ENCODE measurements around the gene PLEKHO2. TPM values are rescaled to one million over a fixed set of nuclear protein-coding genes. Genes with fewer than 3 reads are reported as not detected.

Gene PLEKHO2
- total and polyA plus RNA-seq, 2 of the 13 experiments (the other 11 are each of a cell fraction or from before 2014, with no cell fraction given) = 3.8 to 4.8 TPM

DNA sequence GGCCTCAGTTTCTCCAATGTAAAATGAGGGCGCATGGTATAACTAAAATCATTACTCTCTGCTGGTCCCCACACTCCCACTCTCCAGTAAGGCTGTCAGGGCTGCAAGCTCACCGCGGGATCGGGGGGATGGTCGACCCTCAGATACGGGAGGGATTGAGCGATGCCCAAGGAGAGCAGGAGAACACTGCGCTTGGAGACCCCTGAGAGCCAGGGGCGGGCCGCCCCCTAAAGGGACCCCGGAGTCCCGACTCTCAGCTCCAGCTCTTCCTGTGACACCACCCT lies 713 bp upstream of the PLEKHO2 start (continued):
- TF ChIP-seq ZNF331 (CRISPR knock-in tag; IDR thresholded peaks at IDR 0.05) = no peak
- TF ChIP-seq, protein P1, sequence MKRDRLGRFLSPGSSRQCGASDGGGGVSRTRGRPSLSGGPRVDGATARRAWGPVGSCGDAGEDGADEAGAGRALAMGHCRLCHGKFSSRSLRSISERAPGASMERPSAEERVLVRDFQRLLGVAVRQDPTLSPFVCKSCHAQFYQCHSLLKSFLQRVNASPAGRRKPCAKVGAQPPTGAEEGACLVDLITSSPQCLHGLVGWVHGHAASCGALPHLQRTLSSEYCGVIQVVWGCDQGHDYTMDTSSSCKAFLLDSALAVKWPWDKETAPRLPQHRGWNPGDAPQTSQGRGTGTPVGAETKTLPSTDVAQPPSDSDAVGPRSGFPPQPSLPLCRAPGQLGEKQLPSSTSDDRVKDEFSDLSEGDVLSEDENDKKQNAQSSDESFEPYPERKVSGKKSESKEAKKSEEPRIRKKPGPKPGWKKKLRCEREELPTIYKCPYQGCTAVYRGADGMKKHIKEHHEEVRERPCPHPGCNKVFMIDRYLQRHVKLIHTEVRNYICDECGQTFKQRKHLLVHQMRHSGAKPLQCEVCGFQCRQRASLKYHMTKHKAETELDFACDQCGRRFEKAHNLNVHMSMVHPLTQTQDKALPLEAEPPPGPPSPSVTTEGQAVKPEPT (CRISPR knock-in tag; IDR thresholded peaks at IDR 0.05; ENCODE audit: low read depth) = no peak
- TF ChIP-seq RNF2 (conservative IDR thresholded peaks at IDR 0.05; ENCODE audit: low read depth) = no peak
- TF ChIP-seq, protein P2, sequence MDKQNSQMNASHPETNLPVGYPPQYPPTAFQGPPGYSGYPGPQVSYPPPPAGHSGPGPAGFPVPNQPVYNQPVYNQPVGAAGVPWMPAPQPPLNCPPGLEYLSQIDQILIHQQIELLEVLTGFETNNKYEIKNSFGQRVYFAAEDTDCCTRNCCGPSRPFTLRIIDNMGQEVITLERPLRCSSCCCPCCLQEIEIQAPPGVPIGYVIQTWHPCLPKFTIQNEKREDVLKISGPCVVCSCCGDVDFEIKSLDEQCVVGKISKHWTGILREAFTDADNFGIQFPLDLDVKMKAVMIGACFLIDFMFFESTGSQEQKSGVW (CRISPR knock-in tag; IDR thresholded peaks at IDR 0.05; ENCODE audit: borderline replicate concordance) = no peak
- no peak for TF ChIP-seq ZNF709 (CRISPR knock-in tag; IDR thresholded peaks at IDR 0.05)
- TF ChIP-seq PRPF4 (IDR thresholded peaks at IDR 0.05; ENCODE audit: low read depth, low read length, poor library complexity, severe bottlenecking) = no peak
- TF ChIP-seq HOXA5 (CRISPR knock-in tag; IDR thresholded peaks at IDR 0.05) = no peak
- TF ChIP-seq ZNF746 (CRISPR knock-in tag; IDR thresholded peaks at IDR 0.05) = no peak
- no peak for TF ChIP-seq NFIC (IDR thresholded peaks at IDR 0.05; ENCODE audit: low read length)
- no peak for TF ChIP-seq HMG20A (CRISPR knock-in tag; IDR thresholded peaks at IDR 0.05; ENCODE audit: borderline replicate concordance)
- TF ChIP-seq, protein P3, sequence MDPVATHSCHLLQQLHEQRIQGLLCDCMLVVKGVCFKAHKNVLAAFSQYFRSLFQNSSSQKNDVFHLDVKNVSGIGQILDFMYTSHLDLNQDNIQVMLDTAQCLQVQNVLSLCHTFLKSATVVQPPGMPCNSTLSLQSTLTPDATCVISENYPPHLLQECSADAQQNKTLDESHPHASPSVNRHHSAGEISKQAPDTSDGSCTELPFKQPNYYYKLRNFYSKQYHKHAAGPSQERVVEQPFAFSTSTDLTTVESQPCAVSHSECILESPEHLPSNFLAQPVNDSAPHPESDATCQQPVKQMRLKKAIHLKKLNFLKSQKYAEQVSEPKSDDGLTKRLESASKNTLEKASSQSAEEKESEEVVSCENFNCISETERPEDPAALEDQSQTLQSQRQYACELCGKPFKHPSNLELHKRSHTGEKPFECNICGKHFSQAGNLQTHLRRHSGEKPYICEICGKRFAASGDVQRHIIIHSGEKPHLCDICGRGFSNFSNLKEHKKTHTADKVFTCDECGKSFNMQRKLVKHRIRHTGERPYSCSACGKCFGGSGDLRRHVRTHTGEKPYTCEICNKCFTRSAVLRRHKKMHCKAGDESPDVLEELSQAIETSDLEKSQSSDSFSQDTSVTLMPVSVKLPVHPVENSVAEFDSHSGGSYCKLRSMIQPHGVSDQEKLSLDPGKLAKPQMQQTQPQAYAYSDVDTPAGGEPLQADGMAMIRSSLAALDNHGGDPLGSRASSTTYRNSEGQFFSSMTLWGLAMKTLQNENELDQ (CRISPR knock-in tag; IDR thresholded peaks at IDR 0.05; ENCODE audit: borderline replicate concordance) = no peak
- TF ChIP-seq POLR2AphosphoS2 (IDR thresholded peaks at IDR 0.05; ENCODE audit: low read depth, low read length) = no peak
- no peak for TF ChIP-seq ZNF614 (CRISPR knock-in tag; IDR thresholded peaks at IDR 0.05; ENCODE audit: borderline replicate concordance)
- TF ChIP-seq, protein P4, sequence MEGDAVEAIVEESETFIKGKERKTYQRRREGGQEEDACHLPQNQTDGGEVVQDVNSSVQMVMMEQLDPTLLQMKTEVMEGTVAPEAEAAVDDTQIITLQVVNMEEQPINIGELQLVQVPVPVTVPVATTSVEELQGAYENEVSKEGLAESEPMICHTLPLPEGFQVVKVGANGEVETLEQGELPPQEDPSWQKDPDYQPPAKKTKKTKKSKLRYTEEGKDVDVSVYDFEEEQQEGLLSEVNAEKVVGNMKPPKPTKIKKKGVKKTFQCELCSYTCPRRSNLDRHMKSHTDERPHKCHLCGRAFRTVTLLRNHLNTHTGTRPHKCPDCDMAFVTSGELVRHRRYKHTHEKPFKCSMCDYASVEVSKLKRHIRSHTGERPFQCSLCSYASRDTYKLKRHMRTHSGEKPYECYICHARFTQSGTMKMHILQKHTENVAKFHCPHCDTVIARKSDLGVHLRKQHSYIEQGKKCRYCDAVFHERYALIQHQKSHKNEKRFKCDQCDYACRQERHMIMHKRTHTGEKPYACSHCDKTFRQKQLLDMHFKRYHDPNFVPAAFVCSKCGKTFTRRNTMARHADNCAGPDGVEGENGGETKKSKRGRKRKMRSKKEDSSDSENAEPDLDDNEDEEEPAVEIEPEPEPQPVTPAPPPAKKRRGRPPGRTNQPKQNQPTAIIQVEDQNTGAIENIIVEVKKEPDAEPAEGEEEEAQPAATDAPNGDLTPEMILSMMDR (CRISPR knock-in tag; IDR thresholded peaks at IDR 0.05) = no peak
